ENCODE measurements around the gene DUOXA1.

- TF ChIP-seq POLR2A (IDR thresholded peaks at IDR 0.05; ENCODE audit: low read length) (no peak), NPAS2 (CRISPR knock-in tag; IDR thresholded peaks at IDR 0.05; ENCODE audit: borderline replicate concordance) (no peak), ELK1 (IDR thresholded peaks at IDR 0.05; ENCODE audit: low read depth, low read length) (no peak), GATA3 (IDR thresholded peaks at IDR 0.05; ENCODE audit: borderline replicate concordance) (no peak), RAD21 (conservative IDR thresholded peaks at IDR 0.05 in 1 of 2, IDR thresholded peaks at IDR 0.05 in 1 of 2) (no peak), CTCF (IDR thresholded peaks at IDR 0.05) (no peak), RNF2 (IDR thresholded peaks at IDR 0.05; ENCODE audit: borderline replicate concordance, low read depth) (no peak)
Observed at GRCh38 chr15:45114751-45115085, 15.0 kb downstream of the DUOXA1 start.
